ENCODE results near the gene OCEL1.

DNA sequence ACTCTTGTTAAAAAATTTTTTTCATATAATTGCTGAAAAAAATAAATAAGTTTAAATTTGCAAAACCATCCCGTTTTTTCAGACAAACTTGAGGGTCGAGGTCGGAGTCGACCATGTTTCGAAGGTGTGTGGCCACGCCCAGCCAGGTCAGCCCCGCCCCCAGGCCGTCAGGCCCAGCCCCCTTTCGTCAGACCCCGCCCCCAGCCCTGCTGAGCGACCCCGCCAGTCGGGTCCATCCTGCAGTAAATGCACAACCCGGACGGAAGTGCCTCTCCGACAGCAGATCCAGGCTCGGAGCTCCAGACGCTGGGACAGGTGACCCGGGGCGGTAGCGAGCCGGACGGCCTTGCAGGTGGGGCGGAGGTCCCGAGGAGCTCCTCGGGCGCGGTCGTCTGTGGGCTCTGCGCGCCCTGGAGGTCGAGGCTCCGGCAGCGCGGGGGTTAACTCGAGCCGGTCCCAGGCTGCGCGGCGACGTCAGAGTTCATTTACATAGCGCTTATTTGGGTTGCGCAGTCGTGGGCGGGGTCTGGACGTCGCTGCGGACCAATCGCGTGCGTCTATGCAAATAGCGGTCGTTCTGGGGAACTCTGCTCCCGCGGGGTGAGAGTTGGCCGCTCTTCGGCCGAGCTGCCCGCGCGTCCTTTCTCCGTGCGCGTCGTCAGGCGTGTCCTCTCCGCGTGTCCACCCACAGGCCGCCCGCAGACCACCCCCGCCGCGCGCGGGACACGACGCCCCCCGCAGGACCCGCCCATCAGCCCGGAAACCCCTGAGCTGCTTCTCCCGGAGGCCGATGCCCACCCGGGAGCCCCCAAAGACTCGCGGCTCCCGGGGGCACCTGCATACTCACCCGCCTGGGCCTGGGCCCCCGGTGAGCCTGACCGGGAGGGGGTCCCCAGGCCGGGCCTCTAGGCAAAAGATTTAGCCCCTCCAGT lies at the start of gene OCEL1:
- TF ChIP-seq, protein P1, sequence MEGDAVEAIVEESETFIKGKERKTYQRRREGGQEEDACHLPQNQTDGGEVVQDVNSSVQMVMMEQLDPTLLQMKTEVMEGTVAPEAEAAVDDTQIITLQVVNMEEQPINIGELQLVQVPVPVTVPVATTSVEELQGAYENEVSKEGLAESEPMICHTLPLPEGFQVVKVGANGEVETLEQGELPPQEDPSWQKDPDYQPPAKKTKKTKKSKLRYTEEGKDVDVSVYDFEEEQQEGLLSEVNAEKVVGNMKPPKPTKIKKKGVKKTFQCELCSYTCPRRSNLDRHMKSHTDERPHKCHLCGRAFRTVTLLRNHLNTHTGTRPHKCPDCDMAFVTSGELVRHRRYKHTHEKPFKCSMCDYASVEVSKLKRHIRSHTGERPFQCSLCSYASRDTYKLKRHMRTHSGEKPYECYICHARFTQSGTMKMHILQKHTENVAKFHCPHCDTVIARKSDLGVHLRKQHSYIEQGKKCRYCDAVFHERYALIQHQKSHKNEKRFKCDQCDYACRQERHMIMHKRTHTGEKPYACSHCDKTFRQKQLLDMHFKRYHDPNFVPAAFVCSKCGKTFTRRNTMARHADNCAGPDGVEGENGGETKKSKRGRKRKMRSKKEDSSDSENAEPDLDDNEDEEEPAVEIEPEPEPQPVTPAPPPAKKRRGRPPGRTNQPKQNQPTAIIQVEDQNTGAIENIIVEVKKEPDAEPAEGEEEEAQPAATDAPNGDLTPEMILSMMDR (IDR thresholded peaks at IDR 0.05): no peak
- no peak for TF ChIP-seq ZFX (IDR thresholded peaks at IDR 0.05; ENCODE audit: borderline replicate concordance)

Data from 22Rv1 (cell line).